Stimulated activated naive CD4-positive, alpha-beta T cell treated with Interleukin-2 at 50 U/mL for 16 hours (primary cell): ENCODE measurements around the gene MED15.
"Not testable (repeated sequence)": the region's sequence is repeated elsewhere in the genome, so short reads cannot be mapped to it uniquely, and the experiment has no call there.

ENCODE experiments used
- DNase-seq: peaks from one replicate; lab custom pipeline; 2025; lab: John Stamatoyannopoulos, UW

Gene MED15

GRCh38 chr22:20507253-20508066, at the start of gene MED15:
TSS of gene MED15 (plus strand) at chr22:20507610. CDS start at chr22:20507679, 69 bp downstream.
- peak; percentile 88 for DNase-seq

- no peak for DNase-seq
Observed at GRCh38 chr22:20458530-20459151, 48.8 kb upstream of the MED15 start.

- DNase-seq, result no peak
Observed at GRCh38 chr22:20459152-20459542, 48.3 kb upstream of the MED15 start.

GRCh38 chr22:20459862-20460261, 47.5 kb upstream of the MED15 start:
- DNase-seq, result no peak

GRCh38 chr22:20463324-20464095, 43.9 kb upstream of the MED15 start:
- no peak for DNase-seq

- peak; percentile 42 for DNase-seq
Observed at GRCh38 chr22:20464096-20464614, 43.3 kb upstream of the MED15 start.

- DNase-seq, result no peak
Observed at GRCh38 chr22:20464912-20465758, 42.3 kb upstream of the MED15 start.

- no peak for DNase-seq
Observed at GRCh38 chr22:20465759-20466077, 41.7 kb upstream of the MED15 start.

GRCh38 chr22:20466659-20467379, 40.6 kb upstream of the MED15 start:
- DNase-seq, result no peak

- DNase-seq, result no peak
Observed at GRCh38 chr22:20469110-20469868, 38.1 kb upstream of the MED15 start.

GRCh38 chr22:20470525-20470924, 36.9 kb upstream of the MED15 start:
- DNase-seq, result not testable (repeated sequence)

- no peak for DNase-seq
Observed at GRCh38 chr22:20471126-20471833, 36.1 kb upstream of the MED15 start.

- no peak for DNase-seq
Observed at GRCh38 chr22:20472629-20473442, 34.6 kb upstream of the MED15 start.

- no peak for DNase-seq
Observed at GRCh38 chr22:20475115-20475436, 32.3 kb upstream of the MED15 start.

GRCh38 chr22:20475569-20475968, 31.8 kb upstream of the MED15 start:
- not testable (repeated sequence) for DNase-seq

- DNase-seq, result not testable (repeated sequence)
Observed at GRCh38 chr22:20478059-20478458, 29.4 kb upstream of the MED15 start.

GRCh38 chr22:20479612-20480196, 27.7 kb upstream of the MED15 start:
- no peak for DNase-seq

GRCh38 chr22:20483143-20483506, 24.3 kb upstream of the MED15 start:
- DNase-seq, result not testable (repeated sequence)

GRCh38 chr22:20483771-20484170, 23.6 kb upstream of the MED15 start:
- no peak for DNase-seq
